Common myeloid progenitor, CD34-positive (primary cell): ENCODE results near the gene SLC9C1.
A peak's percentile ranks its signal among the peaks of the same experiment; 100 is the strongest.

Experiments
- CTCF ChIA-PET: fragments of 350-600 bp; sonication (Branson Sonifier 250); formaldehyde crosslinking; loops from one replicate; lab custom pipeline; 2021; ENCODE audit warnings: antibody characterized with exemption; lab: Charles Lee
- POLR2A ChIA-PET: fragments of 350-600 bp; sonication (Branson Sonifier 250); formaldehyde crosslinking; loops from one replicate; lab custom pipeline; 2021; ENCODE audit warnings: antibody characterized with exemption; lab: Charles Lee
- DNase-seq, 3 donors: peaks; one replicate each; pipeline versions ENCODE4 v3.0.0 to v3.0.0-alpha.2; 2013
- H3K27ac ChIP-seq, 2 experiments: 1 replicate in 1 of 2; 2 replicates in 1 of 2; pipeline ENCODE4 v1.7.0; 2013; ENCODE audit warnings: inconsistent platforms in 2 of 2, low read length in 2 of 2, mild to moderate bottlenecking in 2 of 2, low read depth in 1 of 2, moderate library complexity in 1 of 2; ENCODE audit not compliant: severe bottlenecking in 2 of 2, insufficient read depth in 1 of 2, poor library complexity in 1 of 2
- H3K27me3 ChIP-seq, 5 experiments: replicated peaks in 2 of 5; 1 replicate in 3 of 5; 2 replicates in 2 of 5; pipeline versions ENCODE4 v1.6.1 to v1.7.0; 2013; ENCODE audit warnings: low read length in 4 of 5, mild to moderate bottlenecking in 2 of 5, moderate library complexity in 2 of 5, inconsistent platforms in 1 of 5; ENCODE audit not compliant: insufficient read depth in 5 of 5, control insufficient read depth in 4 of 5
- H3K36me3 ChIP-seq, 4 experiments: 1 replicate in 2 of 4; 2 replicates in 2 of 4; pipeline versions ENCODE4 v1.6.1 to v1.7.0; 2013; ENCODE audit warnings: low read length in 3 of 4, control low read depth in 1 of 4, mild to moderate bottlenecking in 1 of 4; ENCODE audit not compliant: control insufficient read depth in 4 of 4, insufficient read depth in 4 of 4
- H3K4me1 ChIP-seq, 4 experiments: 1 replicate in 3 of 4; 2 replicates in 1 of 4; pipeline versions ENCODE4 v1.6.1 to v1.7.1; 2013; ENCODE audit warnings: low read length in 3 of 4, mild to moderate bottlenecking in 3 of 4, control low read depth in 1 of 4, inconsistent platforms in 1 of 4, moderate library complexity in 1 of 4; ENCODE audit not compliant: control insufficient read depth in 4 of 4, insufficient read depth in 4 of 4; ENCODE audit errors: control extremely low read depth in 1 of 4
- H3K4me3 ChIP-seq, 7 experiments: 1 replicate in 4 of 7; 2 replicates in 3 of 7; pipeline versions ENCODE4 v1.5.1 to v1.7.0; 2013; ENCODE audit warnings: mild to moderate bottlenecking in 7 of 7, low read length in 6 of 7, moderate library complexity in 6 of 7, inconsistent platforms in 2 of 7, low read depth in 2 of 7, control low read depth in 1 of 7; ENCODE audit not compliant: insufficient read depth in 4 of 7, control insufficient read depth in 1 of 7; ENCODE audit errors: extremely low read depth in 1 of 7
- H3K9me3 ChIP-seq, 5 experiments: 1 replicate in 4 of 5; 2 replicates in 1 of 5; pipeline versions ENCODE4 v1.6.1 to v1.7.1; 2013; ENCODE audit warnings: low read length in 4 of 5, mild to moderate bottlenecking in 2 of 5, inconsistent platforms in 1 of 5, low read depth in 1 of 5, moderate library complexity in 1 of 5; ENCODE audit not compliant: control insufficient read depth in 4 of 5, insufficient read depth in 2 of 5; ENCODE audit errors: control extremely low read depth in 1 of 5
- WGBS: methylation state at CpG from one replicate; pipeline ENCODE4 v1.1.5; 2013; ENCODE audit not compliant: insufficient coverage; 5-methylcytosine and 5-hydroxymethylcytosine counted together

The SLC9C1 gene

DNA sequence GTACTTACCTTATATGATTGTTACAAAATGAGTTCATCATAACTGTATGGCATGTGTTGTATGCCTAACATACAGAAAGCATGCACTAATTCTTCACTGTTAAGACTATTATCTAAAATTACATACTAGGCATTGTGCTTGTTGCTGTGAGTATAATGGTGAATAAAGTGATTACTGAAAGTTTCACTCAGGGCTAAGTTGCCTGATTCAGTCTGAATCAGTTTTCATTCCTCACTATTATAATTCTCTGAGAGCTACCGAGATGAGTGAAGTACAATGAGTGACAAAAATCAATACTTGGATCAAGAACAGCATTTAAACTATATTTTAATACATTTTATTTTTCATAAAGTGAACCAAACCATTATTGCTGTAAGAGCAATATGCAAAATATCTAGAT is 153.4 kb downstream of the SLC9C1 start:
- H3K9me3 ChIP-seq: peaks cover 0 to 8% (median 0%) of the 10 kb centered on the region in 5 experiments
- DNase-seq: no peak
- H3K27ac ChIP-seq: no peak overlapping the region
- H3K4me1 ChIP-seq: peaks cover 4 to 24% (median 13%) of the 10 kb centered on the region in 4 experiments
- H3K27me3 ChIP-seq: no peaks in the 10 kb centered on the region
- no CpG with 5 or more reads among the region's 1 CpG for WGBS
- H3K4me3 ChIP-seq: no peak overlapping the region
- POLR2A ChIA-PET: no interaction called here
- no peaks in the 10 kb centered on the region for H3K36me3 ChIP-seq
- CTCF ChIA-PET: no interaction called here

DNA sequence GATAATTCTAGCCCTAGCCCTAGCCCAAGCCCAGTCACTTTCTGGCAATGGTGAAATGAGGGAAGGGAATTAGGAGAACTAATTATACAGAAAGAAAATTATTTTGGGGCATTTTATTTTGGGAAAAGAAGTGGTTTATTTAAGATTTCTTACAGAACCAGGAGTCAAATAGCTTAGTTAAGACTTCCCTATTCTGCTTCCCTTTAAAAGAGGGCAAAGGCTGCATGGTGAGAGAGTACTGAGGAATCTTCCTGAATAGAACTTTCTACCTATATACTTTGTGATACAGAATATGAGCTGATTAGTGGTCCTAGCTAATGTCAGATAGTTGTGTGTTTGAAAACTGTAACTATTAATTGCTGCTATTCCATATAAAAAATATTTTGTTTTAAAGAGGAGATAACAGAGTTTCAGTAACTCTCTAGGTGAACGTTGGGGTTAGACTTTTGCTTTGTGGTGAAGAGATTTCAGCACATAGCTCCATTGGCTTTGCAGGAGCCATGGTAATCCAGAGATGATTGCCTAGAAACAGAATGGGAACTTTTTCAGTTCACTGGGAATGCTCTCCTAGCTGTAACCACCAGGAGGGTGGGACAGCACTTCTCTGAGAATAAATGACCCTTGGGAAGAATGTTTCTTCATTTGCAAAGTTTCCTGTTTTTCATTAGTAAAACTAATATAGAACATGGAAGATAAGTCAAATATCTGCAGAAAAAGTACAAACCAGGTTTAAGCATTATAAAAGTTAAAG is 155.6 kb downstream of the SLC9C1 start:
- H3K9me3 ChIP-seq: no peaks in the 10 kb centered on the region
- ChIA-PET CTCF (interaction anchor here (0.6 to 3.4 kb wide), 12 partner anchors 9 to 380 kb away, joined by 3 to 26 read pairs (median 4); partner anchors contain the start of gene SLC9C1), POLR2A (interaction anchor here (1.1 kb wide), 1 partner anchor 154 kb away, joined by 3 read pairs; no protein-coding TSS in a partner anchor)
- peaks cover 11 to 46% (median 31%) of the 10 kb centered on the region in 4 experiments for H3K4me1 ChIP-seq
- H3K36me3 ChIP-seq: no peaks in the 10 kb centered on the region
- 67% methylated on average over 1 of the region's 1 CpG for WGBS
- H3K4me3 ChIP-seq: no peak overlapping the region
- no peaks in the 10 kb centered on the region for H3K27me3 ChIP-seq
- no peak for DNase-seq
- no peak overlapping the region for H3K27ac ChIP-seq

DNA sequence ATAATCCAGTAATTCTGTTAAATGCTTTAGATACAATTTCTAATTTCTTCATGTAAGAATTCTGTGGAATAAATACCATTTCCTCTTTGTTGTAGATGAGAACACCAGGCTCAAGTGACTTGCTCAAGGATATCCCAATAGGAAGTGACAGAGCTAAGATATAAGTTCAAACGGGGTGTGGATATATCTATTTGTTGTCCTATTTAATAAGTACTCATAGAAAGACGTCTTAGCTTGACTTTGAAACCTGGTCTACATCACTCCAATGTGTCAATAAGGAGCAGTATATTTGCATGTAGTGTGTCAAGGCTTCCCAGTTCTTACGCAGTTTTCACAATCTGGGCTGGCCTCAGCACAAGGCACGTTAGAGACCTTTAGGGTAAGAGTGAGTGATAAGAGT is 156.2 kb downstream of the SLC9C1 start:
- H3K4me1 ChIP-seq: peaks cover 12 to 52% (median 36%) of the 10 kb centered on the region in 4 experiments
- H3K4me3 ChIP-seq: no peak overlapping the region
- H3K36me3 ChIP-seq: no peaks in the 10 kb centered on the region
- ChIA-PET POLR2A (interaction anchor here (1.1 kb wide), 1 partner anchor 155 kb away, joined by 3 read pairs; no protein-coding TSS in a partner anchor), CTCF (interaction anchor here (0.9 to 3.4 kb wide), 14 partner anchors 9 to 396 kb away, joined by 3 to 26 read pairs (median 4); partner anchors contain the start of gene SLC9C1)
- no peak overlapping the region for H3K27ac ChIP-seq
- DNase-seq: no peak
- H3K27me3 ChIP-seq: no peaks in the 10 kb centered on the region
- WGBS: 100% methylated on average over 1 of the region's 4 CpGs
- H3K9me3 ChIP-seq: no peaks in the 10 kb centered on the region

DNA sequence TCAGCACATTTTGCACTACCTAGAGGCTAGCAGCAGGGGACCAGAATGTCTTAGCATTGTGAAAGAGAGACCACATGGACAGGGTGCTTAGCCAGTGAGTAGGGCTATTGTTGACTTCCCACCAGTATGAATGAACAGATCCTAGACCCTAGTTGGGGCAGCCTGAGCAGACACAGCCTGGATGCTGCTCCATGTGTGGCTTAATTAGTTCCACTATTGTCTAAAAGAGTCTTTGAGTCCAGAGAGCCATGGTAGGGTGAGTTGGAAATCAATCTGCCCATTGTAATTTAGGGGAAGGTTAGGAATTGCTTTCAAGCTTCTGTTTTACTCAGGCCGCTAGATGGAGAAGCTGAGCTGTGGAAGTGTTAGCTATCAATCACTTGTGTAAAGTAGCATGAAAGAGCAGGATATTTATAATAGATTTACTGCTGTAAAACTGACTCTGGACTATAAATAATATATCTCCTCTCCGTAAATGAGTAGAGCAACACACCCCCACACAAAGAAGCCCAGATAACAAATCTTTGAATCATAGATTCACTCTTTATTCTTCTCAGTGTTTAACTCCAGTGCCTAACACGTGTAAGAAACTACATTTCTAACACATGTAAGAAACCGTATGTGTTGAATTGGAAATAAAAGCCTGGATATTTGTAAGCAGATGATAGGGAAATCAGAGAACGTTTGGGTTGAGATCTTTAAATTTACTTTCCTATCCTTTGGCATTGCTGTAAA is 156.9 kb downstream of the SLC9C1 start:
- Histone ChIP-seq H3K27ac (no peak overlapping the region), H3K36me3 (no peaks in the 10 kb centered on the region), H3K27me3 (no peaks in the 10 kb centered on the region), H3K9me3 (no peaks in the 10 kb centered on the region), H3K4me3 (no peak overlapping the region), H3K4me1 (peaks cover 13 to 58% (median 40%) of the 10 kb centered on the region in 4 experiments)
- CTCF ChIA-PET: interaction anchor here (0.7 to 3.4 kb wide), 15 partner anchors 8 to 396 kb away, joined by 3 to 26 read pairs (median 4); partner anchors contain the start of genes CD200 and SLC9C1
- peak; percentile 52 to 76 (median 76) for DNase-seq
- POLR2A ChIA-PET: no interaction called here
- no CpG with 5 or more reads among the region's 5 CpGs for WGBS

GRCh38 chr3:112136046-112136445 is 158.0 kb downstream of the SLC9C1 start:
- no peak for DNase-seq
- ChIA-PET CTCF (interaction anchor here (0.8 to 2.0 kb wide), 9 partner anchors 9 to 397 kb away, joined by 3 to 9 read pairs (median 4); partner anchors contain the start of genes CD200 and SLC9C1), POLR2A (no interaction called here)

GRCh38 chr3:112134335-112135124 is 159.5 kb downstream of the SLC9C1 start:
- CTCF ChIA-PET: interaction anchor here (1.0 to 1.1 kb wide), 2 partner anchors 9 to 397 kb away, joined by 3 to 4 read pairs; no protein-coding TSS in a partner anchor
- no peak overlapping the region for H3K4me3 ChIP-seq
- no peaks in the 10 kb centered on the region for H3K9me3 ChIP-seq
- peaks cover 13 to 68% (median 41%) of the 10 kb centered on the region in 4 experiments for H3K4me1 ChIP-seq
- no peaks in the 10 kb centered on the region for H3K27me3 ChIP-seq
- POLR2A ChIA-PET: no interaction called here
- H3K27ac ChIP-seq: no peak overlapping the region
- no peaks in the 10 kb centered on the region for H3K36me3 ChIP-seq
- 88% methylated on average over 5 of the region's 8 CpGs for WGBS
- peak; percentile 36 to 79 (median 63) for DNase-seq

More at GRCh38 chr3:112136046-112136445, 158.0 kb downstream of the SLC9C1 start:
- H3K36me3 ChIP-seq: no peaks in the 10 kb centered on the region
- H3K9me3 ChIP-seq: no peaks in the 10 kb centered on the region
- 100% methylated on average over 1 of the region's 1 CpG for WGBS
- peaks cover 13 to 60% (median 40%) of the 10 kb centered on the region in 4 experiments for H3K4me1 ChIP-seq
- no peaks in the 10 kb centered on the region for H3K27me3 ChIP-seq
- H3K4me3 ChIP-seq: no peak overlapping the region
- H3K27ac ChIP-seq: no peak overlapping the region
